ENCODE measurements around the gene TMEM139.

Gene TMEM139

DNA sequence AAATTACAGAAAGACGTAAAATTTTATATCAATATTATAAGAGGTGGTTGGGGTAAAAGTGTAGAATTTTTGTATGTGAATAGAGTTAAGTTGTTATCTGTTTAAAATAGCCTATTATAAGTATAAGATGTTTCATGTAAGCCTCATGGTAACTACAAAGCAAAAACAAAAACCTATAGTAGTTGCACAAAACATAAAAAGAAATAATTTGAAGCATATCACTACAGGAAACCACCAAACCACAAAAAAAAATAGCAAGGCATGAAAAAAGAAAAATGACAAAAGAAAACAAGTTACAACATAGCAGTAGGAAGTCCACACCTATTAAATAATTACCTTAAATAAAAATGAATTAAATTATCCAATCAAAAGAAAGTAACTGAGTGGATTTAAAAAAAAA lies 33.9 kb upstream of the TMEM139 start:
- H3K4me3 ChIP-seq (ENCODE audit: low read depth, low read length) = no peak overlapping the region
- peak; percentile 34 for DNase-seq (ENCODE audit: low read depth)
- TF ChIP-seq, protein P1, sequence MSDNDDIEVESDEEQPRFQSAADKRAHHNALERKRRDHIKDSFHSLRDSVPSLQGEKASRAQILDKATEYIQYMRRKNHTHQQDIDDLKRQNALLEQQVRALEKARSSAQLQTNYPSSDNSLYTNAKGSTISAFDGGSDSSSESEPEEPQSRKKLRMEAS (IDR thresholded peaks at IDR 0.05; ENCODE audit: low read depth, low read length) = no peak
- TF ChIP-seq, protein P2, sequence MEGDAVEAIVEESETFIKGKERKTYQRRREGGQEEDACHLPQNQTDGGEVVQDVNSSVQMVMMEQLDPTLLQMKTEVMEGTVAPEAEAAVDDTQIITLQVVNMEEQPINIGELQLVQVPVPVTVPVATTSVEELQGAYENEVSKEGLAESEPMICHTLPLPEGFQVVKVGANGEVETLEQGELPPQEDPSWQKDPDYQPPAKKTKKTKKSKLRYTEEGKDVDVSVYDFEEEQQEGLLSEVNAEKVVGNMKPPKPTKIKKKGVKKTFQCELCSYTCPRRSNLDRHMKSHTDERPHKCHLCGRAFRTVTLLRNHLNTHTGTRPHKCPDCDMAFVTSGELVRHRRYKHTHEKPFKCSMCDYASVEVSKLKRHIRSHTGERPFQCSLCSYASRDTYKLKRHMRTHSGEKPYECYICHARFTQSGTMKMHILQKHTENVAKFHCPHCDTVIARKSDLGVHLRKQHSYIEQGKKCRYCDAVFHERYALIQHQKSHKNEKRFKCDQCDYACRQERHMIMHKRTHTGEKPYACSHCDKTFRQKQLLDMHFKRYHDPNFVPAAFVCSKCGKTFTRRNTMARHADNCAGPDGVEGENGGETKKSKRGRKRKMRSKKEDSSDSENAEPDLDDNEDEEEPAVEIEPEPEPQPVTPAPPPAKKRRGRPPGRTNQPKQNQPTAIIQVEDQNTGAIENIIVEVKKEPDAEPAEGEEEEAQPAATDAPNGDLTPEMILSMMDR (IDR thresholded peaks at IDR 0.05; ENCODE audit: low read depth, low read length) = no peak
- TF ChIP-seq MYC (IDR thresholded peaks at IDR 0.05; ENCODE audit: low read depth, low read length) = no peak
- TF ChIP-seq POLR2A (IDR thresholded peaks at IDR 0.05; ENCODE audit: extremely low read depth, insufficient read length) = no peak

- no peak for DNase-seq (ENCODE audit: low read depth)
- TF ChIP-seq, protein P1 (IDR thresholded peaks at IDR 0.05; ENCODE audit: low read depth, low read length) = no peak
- TF ChIP-seq POLR2A (IDR thresholded peaks at IDR 0.05; ENCODE audit: extremely low read depth, insufficient read length) (no peak), MYC (IDR thresholded peaks at IDR 0.05; ENCODE audit: low read depth, low read length) (no peak)
- TF ChIP-seq, protein P2 (IDR thresholded peaks at IDR 0.05; ENCODE audit: low read depth, low read length) = no peak
- H3K4me3 ChIP-seq (ENCODE audit: low read depth, low read length) = no peak overlapping the region
Measured at GRCh38 chr7:143252006-143252405, 32.8 kb upstream of the TMEM139 start.

GRCh38 chr7:143255564-143255963 lies 29.2 kb upstream of the TMEM139 start:
- DNase-seq (ENCODE audit: low read depth) = peak; percentile 63
- TF ChIP-seq POLR2A (IDR thresholded peaks at IDR 0.05; ENCODE audit: extremely low read depth, insufficient read length) = no peak
- TF ChIP-seq, protein P1 (IDR thresholded peaks at IDR 0.05; ENCODE audit: low read depth, low read length) = no peak
- TF ChIP-seq, protein P2 (IDR thresholded peaks at IDR 0.05; ENCODE audit: low read depth, low read length) = no peak
- TF ChIP-seq MYC (IDR thresholded peaks at IDR 0.05; ENCODE audit: low read depth, low read length) = no peak
- no peak overlapping the region for H3K4me3 ChIP-seq (ENCODE audit: low read depth, low read length)

- no peak for TF ChIP-seq POLR2A (IDR thresholded peaks at IDR 0.05; ENCODE audit: extremely low read depth, insufficient read length)
- TF ChIP-seq, protein P2 (IDR thresholded peaks at IDR 0.05; ENCODE audit: low read depth, low read length) = peak; percentile 40
- no peak overlapping the region for H3K4me3 ChIP-seq (ENCODE audit: low read depth, low read length)
- peak; percentile 47 for DNase-seq (ENCODE audit: low read depth)
Measured at GRCh38 chr7:143256325-143256724, 28.4 kb upstream of the TMEM139 start.

DNA sequence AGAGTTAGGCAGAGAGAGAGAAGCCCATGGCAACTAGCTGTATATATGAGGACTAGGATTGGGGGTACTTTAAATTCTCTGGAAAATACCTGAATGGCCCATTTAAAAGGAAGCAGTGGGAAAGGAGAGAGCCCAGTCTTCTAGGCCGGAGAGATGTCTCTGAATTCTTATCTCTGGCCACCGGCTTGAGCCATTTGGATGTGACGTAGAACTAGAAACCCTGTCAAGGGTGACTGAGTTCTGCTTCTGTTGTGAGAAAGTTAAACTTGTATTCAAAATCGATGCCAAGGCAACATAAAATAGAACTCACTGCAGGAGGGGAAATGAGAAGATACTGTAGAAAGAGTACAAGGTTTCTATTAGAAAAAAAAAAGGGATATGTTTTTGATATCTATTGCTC lies 27.8 kb upstream of the TMEM139 start:
- TF ChIP-seq, protein P2 (IDR thresholded peaks at IDR 0.05; ENCODE audit: low read depth, low read length) = no peak
- no peak for TF ChIP-seq MYC (IDR thresholded peaks at IDR 0.05; ENCODE audit: low read depth, low read length)
- no peak for TF ChIP-seq POLR2A (IDR thresholded peaks at IDR 0.05; ENCODE audit: extremely low read depth, insufficient read length)
- TF ChIP-seq, protein P1 (IDR thresholded peaks at IDR 0.05; ENCODE audit: low read depth, low read length) = no peak
- H3K4me3 ChIP-seq (ENCODE audit: low read depth, low read length) = no peak overlapping the region
- no peak for DNase-seq (ENCODE audit: low read depth)

DNA sequence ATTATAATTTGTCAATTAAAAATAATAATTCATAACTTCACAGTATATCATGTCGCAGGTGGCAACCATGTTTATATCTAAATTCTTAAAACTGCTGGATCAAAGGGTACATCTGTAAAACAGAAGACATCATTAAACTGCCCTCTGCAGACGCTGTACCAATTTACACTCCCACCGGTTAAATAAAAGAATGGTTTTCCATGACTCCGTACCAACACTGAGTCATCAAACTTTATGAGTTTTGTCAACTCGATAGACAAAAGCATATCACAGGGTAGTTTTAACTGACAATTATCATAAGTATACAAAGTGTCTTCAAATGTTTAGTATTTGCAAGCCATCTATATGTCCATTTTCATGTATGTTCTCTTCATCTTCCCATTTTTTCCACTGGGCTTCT lies 27.3 kb upstream of the TMEM139 start:
- DNase-seq (ENCODE audit: low read depth) = peak; percentile 48
- H3K4me3 ChIP-seq (ENCODE audit: low read depth, low read length) = no peak overlapping the region
- TF ChIP-seq MYC (IDR thresholded peaks at IDR 0.05; ENCODE audit: low read depth, low read length) (no peak), POLR2A (IDR thresholded peaks at IDR 0.05; ENCODE audit: extremely low read depth, insufficient read length) (no peak)
- TF ChIP-seq, protein P1 (IDR thresholded peaks at IDR 0.05; ENCODE audit: low read depth, low read length) = no peak
- TF ChIP-seq, protein P2 (IDR thresholded peaks at IDR 0.05; ENCODE audit: low read depth, low read length) = no peak

Data from NB4 (cell line).